Naive thymus-derived CD8-positive, alpha-beta T cell (primary cell): ENCODE measurements around the gene NSFL1C. TPM values are rescaled to one million over a fixed set of nuclear protein-coding genes. Genes with fewer than 3 reads are reported as not detected.
A peak's percentile ranks its signal among the peaks of the same experiment; 100 is the strongest.
"Not testable (repeated sequence)": the region's sequence is repeated elsewhere in the genome, so short reads cannot be mapped to it uniquely, and the experiment has no call there.

Source experiments
- ATAC-seq, 2 donors: fragments of 150-1000 bp; cut with Tn5 transposase in 1 of 2; sonication (Bioruptor Pico), chemical (Tn5 transposase) in 1 of 2; 1 replicate in 1 of 2; 2 replicates in 1 of 2; pipeline ENCODE4 v1.10.0; 2021; ENCODE audit warnings: mild to moderate bottlenecking in 2 of 2, moderate library complexity in 2 of 2
- POLR2A ChIA-PET: fragments of 350-600 bp; sonication (Branson Sonifier 250); formaldehyde crosslinking; loops from one replicate; lab custom pipeline; 2021; ENCODE audit warnings: antibody characterized with exemption; lab: Charles Lee
- DNase-seq, 10 donors: peaks; one replicate each; pipeline versions ENCODE4 v3.0.0 to v3.0.0-alpha.2; 2020 to 2022
- H3K27ac Mint-ChIP-seq, 10 donors: one replicate each; pipeline ENCODE4 v1.8.0; 2020 to 2022; ENCODE audit warnings: mild to moderate bottlenecking in 10 of 10, mixed read lengths in 10 of 10, moderate library complexity in 4 of 10, inconsistent platforms in 1 of 10
- H3K27me3 Mint-ChIP-seq, 5 donors: one replicate each; pipeline ENCODE4 v1.8.0; 2021 to 2022; ENCODE audit warnings: mixed read lengths in 5 of 5
- H3K36me3 Mint-ChIP-seq, 3 donors: one replicate each; pipeline ENCODE4 v1.8.0; 2020 to 2022; ENCODE audit warnings: mixed read lengths in 3 of 3, mild to moderate bottlenecking in 2 of 3, inconsistent platforms in 1 of 3
- H3K4me1 Mint-ChIP-seq, 4 donors: one replicate each; pipeline ENCODE4 v1.8.0; 2021 to 2022; ENCODE audit warnings: mixed read lengths in 4 of 4
- H3K4me3 Mint-ChIP-seq, 10 donors: one replicate each; pipeline ENCODE4 v1.8.0; 2020 to 2022; ENCODE audit warnings: mild to moderate bottlenecking in 10 of 10, mixed read lengths in 10 of 10, moderate library complexity in 6 of 10, inconsistent platforms in 1 of 10
- H3K9me3 Mint-ChIP-seq, 9 donors: one replicate each; pipeline ENCODE4 v1.8.0; 2020 to 2022; ENCODE audit warnings: mixed read lengths in 9 of 9, mild to moderate bottlenecking in 3 of 9, inconsistent platforms in 1 of 9, moderate library complexity in 1 of 9
- polyA plus RNA-seq, 3 donors: library from polyadenylated mRNA; unstranded; fragments of 300-500 nt; fragmentation: Illumina TruSeq; gene quantifications; one replicate each; pipeline ENCODE4 v1.2.3, GENCODE V29; 2021
- total RNA-seq, 8 experiments: library from RNA in 2 of 8; stranded (reverse) in 2 of 8; gene quantifications; one replicate each; pipeline ENCODE4 v1.2.3 and lab custom pipeline; 2021 to 2026

NSFL1C gene
- total RNA-seq (10 to 100 TPM; 70.3 to 72.6 TPM), polyA plus RNA-seq (10 to 100 TPM; 68.1 to 82.8 (median 77.0) TPM), total RNA-seq (lab: John Stamatoyannopoulos, UW) (42.8 to 70.8 (median 49.7) reads per million in 6 experiments)

DNA sequence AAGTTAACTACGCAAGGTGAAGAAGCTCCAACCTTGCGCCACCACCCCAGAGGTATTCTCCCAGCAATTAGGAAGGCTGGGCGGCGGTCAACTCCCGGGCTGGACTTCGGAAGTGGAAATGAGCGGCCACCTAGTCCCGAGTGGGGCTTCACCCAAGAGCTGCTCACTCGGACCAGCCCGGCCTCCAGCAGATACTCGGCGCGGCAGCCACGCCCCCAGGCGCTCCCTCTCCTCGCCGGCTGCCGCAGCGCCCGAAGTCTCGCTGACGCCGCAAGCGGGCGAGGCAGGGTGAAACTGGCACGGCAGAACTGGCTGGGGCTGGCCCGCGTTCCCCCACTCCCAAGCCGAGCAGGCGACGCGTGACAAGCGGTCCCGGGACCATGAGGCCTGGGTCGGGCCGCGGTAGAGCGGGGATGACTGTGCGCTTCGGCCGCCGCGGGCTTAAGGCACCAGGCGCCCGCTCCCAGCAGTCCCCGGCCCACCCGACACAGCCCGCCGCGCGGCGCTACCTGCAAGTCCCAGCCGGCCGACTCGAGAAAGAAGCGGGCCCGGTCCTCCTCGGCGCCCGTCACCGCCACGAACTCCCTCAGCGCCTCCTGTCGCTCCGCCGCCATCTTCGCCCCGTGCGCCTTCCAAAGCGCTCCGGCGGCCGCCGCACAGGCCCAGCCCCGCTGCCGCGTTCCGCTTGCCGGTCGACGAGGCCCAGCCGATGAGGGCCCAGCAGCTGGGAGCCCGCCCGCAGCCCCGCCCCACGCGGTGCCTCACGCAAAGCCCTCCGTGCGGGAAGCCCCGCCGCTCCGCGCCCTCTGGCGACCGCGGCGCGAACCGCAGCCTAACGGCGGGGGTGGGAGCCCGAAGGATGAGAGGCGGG is at the start of gene NSFL1C:
TSS of gene NSFL1C (minus strand) at position 639 of the 871 bp plus-strand sequence. CDS start at position 614, 25 bp downstream.
- DNase-seq (peak; percentile 94 to 99 (median 98)), ATAC-seq (peak; percentile 94 to 96)
- POLR2A ChIA-PET, result interaction anchor here (0.8 to 1.9 kb wide), 10 partner anchors 16 to 1004 kb away, joined by 3 to 9 read pairs (median 4); partner anchors contain the start of genes FKBP1A, PSMF1 and SNRPB
- peak within 1 kb of the TSS; percentile 26 to 93 (median 86) for H3K27ac Mint-ChIP-seq
- no peaks in the 10 kb centered on the region for H3K9me3 Mint-ChIP-seq
- H3K27me3 Mint-ChIP-seq, result peaks cover 0 to 31% (median 7%) of the 10 kb centered on the region in 5 donors
- peaks cover 0 to 25% (median 3%) of the 10 kb centered on the region in 3 donors for H3K36me3 Mint-ChIP-seq
- H3K4me1 Mint-ChIP-seq, result peaks cover 21 to 55% (median 49%) of the 10 kb centered on the region in 4 donors
- peak within 1 kb of the TSS; percentile 77 to 90 (median 86) for H3K4me3 Mint-ChIP-seq

DNA sequence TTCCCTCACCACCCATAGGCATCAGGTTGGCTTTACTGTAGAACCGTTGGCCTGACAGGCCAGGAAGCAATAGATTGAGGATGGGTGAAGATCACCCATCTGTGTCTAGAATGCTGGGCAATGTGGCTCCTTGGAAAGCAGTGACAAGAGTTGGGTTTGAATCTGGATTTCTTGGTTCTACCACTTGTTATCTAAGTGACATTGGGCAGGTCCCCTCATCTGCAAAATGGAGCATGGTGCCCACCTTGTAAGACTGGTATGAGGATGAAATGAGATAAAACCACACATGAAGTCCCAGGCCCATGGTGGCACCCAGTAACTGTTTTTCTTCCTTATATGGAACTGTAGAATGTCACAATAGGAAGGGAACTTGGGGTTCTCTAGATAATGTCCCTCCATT is 47.2 kb upstream of the NSFL1C start:
- Mint-ChIP-seq H3K36me3 (peaks cover 0 to 12% (median 7%) of the 10 kb centered on the region in 3 donors), H3K27ac (no peak overlapping the region), H3K27me3 (peaks cover 0 to 7% (median 0%) of the 10 kb centered on the region in 5 donors), H3K9me3 (peaks cover 0 to 13% (median 0%) of the 10 kb centered on the region in 9 donors), H3K4me3 (no peak overlapping the region), H3K4me1 (peaks cover 0 to 5% (median under 1%) of the 10 kb centered on the region in 4 donors)
- POLR2A ChIA-PET, result no interaction called here
- ATAC-seq (no peak), DNase-seq (no peak)

DNA sequence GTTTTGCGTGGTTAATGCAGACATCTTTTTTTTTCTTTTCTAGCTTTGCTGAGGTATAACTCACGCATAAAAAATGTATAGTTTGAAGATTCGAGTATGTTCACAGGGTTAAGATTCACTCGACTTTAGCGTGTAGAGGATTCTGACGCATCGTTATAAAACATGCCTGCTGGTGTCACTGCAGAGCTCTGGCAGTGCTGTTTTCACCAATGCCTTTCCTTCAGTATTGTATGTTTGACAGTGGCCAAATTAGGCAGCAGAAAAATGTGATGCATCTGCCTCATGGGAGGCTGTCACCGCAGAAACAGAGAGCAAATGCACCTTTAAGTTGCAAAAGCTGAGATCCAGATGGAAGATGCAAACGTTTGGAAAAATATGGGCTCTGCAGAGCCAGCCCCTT is 42.6 kb upstream of the NSFL1C start:
- Mint-ChIP-seq H3K4me3 (no peak overlapping the region), H3K9me3 (peaks cover 0 to 11% (median 0%) of the 10 kb centered on the region in 9 donors), H3K27ac (no peak overlapping the region), H3K36me3 (peaks cover 0 to 10% (median 7%) of the 10 kb centered on the region in 3 donors), H3K4me1 (peaks cover 0 to 5% (median under 1%) of the 10 kb centered on the region in 4 donors), H3K27me3 (peaks cover 0 to 11% (median 9%) of the 10 kb centered on the region in 5 donors)
- peak; percentile 1 to 68 (median 25) for DNase-seq
- POLR2A ChIA-PET, result interaction anchor here (2.6 kb wide), 1 partner anchor 224 kb away, joined by 8 read pairs; no protein-coding TSS in a partner anchor
- peak; percentile 70 to 90 for ATAC-seq

DNA sequence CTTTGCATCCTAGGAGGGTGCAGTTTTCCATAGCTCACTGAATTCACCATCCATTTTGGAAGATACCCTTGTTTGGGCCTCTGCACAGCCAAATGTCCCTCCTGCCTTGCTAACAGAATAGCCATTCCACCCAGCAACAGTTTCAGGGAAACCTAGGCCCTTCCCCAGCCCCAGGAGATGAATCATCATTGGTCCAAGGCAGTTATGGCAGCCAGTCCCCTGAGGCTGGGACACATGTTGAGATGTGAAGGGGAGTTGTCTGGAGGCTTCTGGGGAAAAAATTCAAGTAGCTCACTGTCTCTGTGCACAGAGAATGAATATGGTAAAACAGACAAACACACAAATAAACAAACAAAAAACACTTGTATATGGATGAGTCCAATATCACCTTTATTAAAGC is 41.9 kb upstream of the NSFL1C start:
- POLR2A ChIA-PET, result no interaction called here
- Mint-ChIP-seq H3K4me1 (peaks cover 2 to 7% (median 2%) of the 10 kb centered on the region in 4 donors), H3K4me3 (no peak overlapping the region), H3K27me3 (peaks cover 0 to 15% (median 8%) of the 10 kb centered on the region in 5 donors), H3K27ac (no peak overlapping the region), H3K36me3 (peaks cover 0 to 9% (median 7%) of the 10 kb centered on the region in 3 donors), H3K9me3 (peaks cover 0 to 8% (median 0%) of the 10 kb centered on the region in 9 donors)
- DNase-seq, result no peak
- ATAC-seq, result no peak

DNA sequence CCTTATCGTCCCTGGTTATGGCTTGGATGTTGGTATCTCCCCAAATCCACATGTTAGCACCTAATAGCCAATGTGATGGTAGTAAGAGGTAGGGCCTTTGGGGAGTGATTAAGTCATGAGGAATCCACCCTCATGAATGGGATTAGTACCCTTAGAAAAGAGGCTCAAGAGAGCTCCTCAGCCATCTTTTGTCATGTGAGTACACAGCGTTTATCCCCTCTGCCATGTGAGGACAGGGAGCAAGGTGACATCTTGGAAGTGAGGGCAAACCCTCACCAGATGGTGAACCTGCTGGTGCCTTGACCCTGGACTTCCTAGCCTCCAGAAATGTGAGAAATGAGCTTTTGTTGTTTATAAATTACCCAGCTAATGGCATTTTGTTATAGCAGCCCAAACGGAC is 40.6 kb upstream of the NSFL1C start:
- POLR2A ChIA-PET, result no interaction called here
- peaks cover 3 to 9% (median 5%) of the 10 kb centered on the region in 4 donors for H3K4me1 Mint-ChIP-seq
- H3K27me3 Mint-ChIP-seq, result peaks cover 1 to 24% (median 11%) of the 10 kb centered on the region in 5 donors
- H3K27ac Mint-ChIP-seq, result no peak overlapping the region
- no peak for ATAC-seq
- H3K36me3 Mint-ChIP-seq, result peaks cover 0 to 9% (median 5%) of the 10 kb centered on the region in 3 donors
- no peak overlapping the region for H3K4me3 Mint-ChIP-seq
- no peak for DNase-seq
- H3K9me3 Mint-ChIP-seq, result peaks cover 0 to 6% (median 0%) of the 10 kb centered on the region in 9 donors

DNA sequence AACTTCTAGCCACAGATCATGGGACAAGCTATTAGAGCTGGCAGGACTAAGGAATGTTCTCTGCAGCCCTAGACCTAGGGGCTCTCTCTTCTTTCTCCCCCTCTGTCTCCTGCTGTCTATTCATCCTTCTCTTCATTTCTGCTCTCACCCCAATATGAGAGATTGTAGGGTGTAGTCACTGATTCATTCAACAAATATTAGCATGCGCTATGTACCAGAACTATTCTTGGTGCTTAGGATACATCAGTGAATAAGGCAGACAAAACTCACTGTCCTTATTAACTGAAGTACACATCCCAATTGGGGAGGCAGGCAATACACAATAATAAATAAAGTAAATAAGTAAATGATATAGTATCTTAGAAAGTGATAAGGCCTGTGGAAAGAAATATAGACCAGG is 39.2 kb upstream of the NSFL1C start:
- H3K27me3 Mint-ChIP-seq, result peaks cover 2 to 26% (median 20%) of the 10 kb centered on the region in 5 donors
- H3K4me1 Mint-ChIP-seq, result peaks cover 2 to 9% (median 5%) of the 10 kb centered on the region in 4 donors
- H3K4me3 Mint-ChIP-seq, result no peak overlapping the region
- ATAC-seq (no peak), DNase-seq (no peak)
- H3K9me3 Mint-ChIP-seq, result peaks cover 0 to 6% (median 0%) of the 10 kb centered on the region in 9 donors
- peak overlapping the region in 1 of 10 donors; percentile 17 for H3K27ac Mint-ChIP-seq
- peaks cover 0 to 11% (median 6%) of the 10 kb centered on the region in 3 donors for H3K36me3 Mint-ChIP-seq
- POLR2A ChIA-PET, result no interaction called here

DNA sequence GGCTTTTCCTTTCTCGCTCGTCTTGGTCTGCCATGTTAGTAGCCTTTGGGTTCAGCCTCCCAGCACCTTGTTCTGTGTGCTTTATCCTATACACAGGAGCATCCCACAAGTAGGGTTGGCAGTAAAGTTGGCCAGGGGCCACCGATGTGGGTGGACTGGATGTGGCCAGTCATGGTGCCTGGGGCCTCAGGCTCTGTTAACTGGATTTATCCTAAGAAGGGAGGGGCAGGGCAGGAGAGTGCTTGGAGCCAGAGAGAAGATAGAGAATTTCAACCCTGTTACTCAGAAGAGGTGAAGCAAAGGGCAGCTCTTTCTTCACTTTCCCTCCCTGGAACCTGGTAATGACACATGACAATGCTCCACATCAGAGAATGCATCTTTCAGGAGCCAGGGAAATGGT is 38.7 kb upstream of the NSFL1C start:
- Mint-ChIP-seq H3K27ac (peak overlapping the region in 1 of 10 donors; percentile 17), H3K4me1 (peaks cover 3 to 9% (median 5%) of the 10 kb centered on the region in 4 donors), H3K36me3 (peaks cover 0 to 11% (median 6%) of the 10 kb centered on the region in 3 donors), H3K27me3 (peaks cover 7 to 31% (median 24%) of the 10 kb centered on the region in 5 donors), H3K4me3 (no peak overlapping the region), H3K9me3 (peaks cover 0 to 6% (median 0%) of the 10 kb centered on the region in 9 donors)
- POLR2A ChIA-PET, result no interaction called here
- ATAC-seq, result no peak
- no peak for DNase-seq

DNA sequence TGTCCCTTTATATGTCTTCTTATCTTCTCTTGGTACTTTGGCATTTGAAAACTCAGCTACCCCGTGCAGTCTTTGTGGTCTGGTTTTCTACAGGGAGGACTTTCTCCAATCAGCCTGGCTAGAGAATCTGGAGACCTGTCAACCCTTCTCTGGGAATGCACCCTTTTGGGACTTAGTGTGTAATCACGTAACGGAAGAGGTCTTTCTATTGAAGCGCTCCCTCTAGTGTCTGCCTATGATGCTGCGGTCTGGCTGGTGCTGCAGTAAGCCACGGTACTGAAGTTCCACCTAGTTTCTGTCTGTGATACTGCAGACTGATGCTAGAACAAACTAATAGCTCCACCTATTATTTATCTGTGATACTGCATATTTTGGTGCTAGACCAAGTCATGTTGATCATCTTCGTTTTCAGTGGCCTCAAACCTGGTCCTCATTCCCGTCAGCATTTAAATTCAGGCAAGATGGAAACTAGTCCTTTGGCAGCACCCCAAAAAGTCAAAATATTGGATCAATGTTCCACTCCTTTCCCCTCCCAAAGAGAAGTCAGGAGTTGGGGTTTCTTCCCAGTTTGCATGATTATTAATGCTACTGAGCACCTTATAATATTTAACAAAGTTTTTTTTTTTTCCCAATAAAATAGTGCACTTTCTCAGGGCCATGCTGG is 37.0 kb upstream of the NSFL1C start:
- peaks cover 0 to 6% (median 0%) of the 10 kb centered on the region in 9 donors for H3K9me3 Mint-ChIP-seq
- DNase-seq, result peak; percentile 37 to 86 (median 72)
- H3K4me3 Mint-ChIP-seq, result peak overlapping the region in 1 of 10 donors; percentile 2
- peak; percentile 100 for ATAC-seq
- peak overlapping the region in 3 of 10 donors; percentile 47 to 74 (median 68) for H3K27ac Mint-ChIP-seq
- H3K4me1 Mint-ChIP-seq, result peaks cover 4 to 5% (median 4%) of the 10 kb centered on the region in 4 donors
- H3K36me3 Mint-ChIP-seq, result peaks cover 0 to 11% (median 8%) of the 10 kb centered on the region in 3 donors
- POLR2A ChIA-PET, result interaction anchor here (0.6 to 1.7 kb wide), 3 partner anchors 37 to 171 kb away, joined by 3 to 6 read pairs (median 6); partner anchors contain the start of gene NSFL1C
- peaks cover 17 to 46% (median 32%) of the 10 kb centered on the region in 5 donors for H3K27me3 Mint-ChIP-seq

DNA sequence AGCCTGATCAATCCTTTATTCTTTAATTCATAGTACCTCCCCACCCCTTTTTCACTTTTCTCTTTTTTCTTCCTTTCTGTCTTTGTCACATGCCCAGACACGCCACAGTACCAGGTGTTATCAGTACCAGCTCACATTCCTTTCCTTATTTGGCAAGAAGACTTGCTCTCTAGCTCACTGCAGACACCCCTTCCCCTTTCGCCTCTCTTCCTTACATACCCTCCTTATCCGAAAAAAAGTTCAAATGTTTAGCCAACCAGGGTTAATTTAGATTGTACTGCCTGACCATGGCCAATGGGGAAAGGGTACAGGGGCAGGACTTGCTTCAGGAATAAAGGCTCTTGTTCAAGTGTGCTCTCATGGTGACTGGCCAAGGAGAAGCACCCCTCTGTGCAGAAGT is 33.8 kb upstream of the NSFL1C start:
- Mint-ChIP-seq H3K4me1 (peaks cover 4 to 5% (median 4%) of the 10 kb centered on the region in 4 donors), H3K27me3 (peaks cover 22 to 63% (median 39%) of the 10 kb centered on the region in 5 donors), H3K4me3 (no peak overlapping the region), H3K27ac (no peak overlapping the region), H3K36me3 (peaks cover 0 to 17% (median 10%) of the 10 kb centered on the region in 3 donors), H3K9me3 (peaks cover 0 to 11% (median 3%) of the 10 kb centered on the region in 9 donors)
- POLR2A ChIA-PET, result no interaction called here
- ATAC-seq (no peak), DNase-seq (no peak)

DNA sequence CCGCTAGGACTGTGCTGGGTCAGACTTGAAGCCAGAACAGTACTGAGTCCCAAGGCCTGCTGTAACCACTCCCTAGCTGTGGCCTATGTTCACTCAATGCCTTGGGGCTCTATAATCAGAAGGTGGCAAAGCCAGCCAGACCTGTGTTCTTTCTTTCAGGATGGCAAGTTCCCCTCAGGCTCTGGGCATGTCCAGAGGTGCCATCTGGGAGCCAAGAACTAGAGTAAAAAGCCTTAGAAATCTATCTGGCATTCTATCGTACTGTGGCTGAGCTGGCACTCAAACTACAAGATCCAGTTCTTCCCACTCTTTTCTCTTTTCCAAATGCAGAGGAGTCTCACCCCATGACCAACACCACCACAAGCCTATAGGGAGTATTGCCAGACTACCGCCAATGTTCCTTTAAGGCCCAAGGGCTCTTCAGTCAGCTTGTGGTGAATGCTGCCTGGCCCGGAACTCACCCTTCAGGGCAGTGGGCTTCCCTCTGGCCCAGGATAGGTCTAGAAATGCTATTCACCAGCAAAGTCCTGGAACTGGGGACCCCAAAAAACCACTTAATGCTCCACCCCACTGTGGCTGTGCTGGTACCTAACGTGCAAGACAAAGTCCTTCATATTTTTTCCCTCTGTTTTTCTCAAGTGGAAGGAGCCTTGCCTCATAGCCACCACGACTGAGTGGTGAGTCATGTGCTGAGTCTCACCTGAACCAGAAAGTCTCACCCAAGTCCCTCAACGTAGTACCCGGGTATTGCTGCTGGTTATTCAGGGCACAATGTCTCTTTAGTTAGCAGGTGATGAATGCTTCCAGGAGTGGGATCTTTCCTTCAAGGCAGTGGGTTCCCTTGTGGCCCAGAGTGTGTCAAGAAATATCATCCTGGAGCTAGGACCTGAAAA is 33.1 kb upstream of the NSFL1C start:
- ATAC-seq (no peak), DNase-seq (no peak)
- Mint-ChIP-seq H3K9me3 (peaks cover 0 to 11% (median 3%) of the 10 kb centered on the region in 9 donors), H3K4me3 (no peak overlapping the region), H3K27me3 (peaks cover 22 to 61% (median 42%) of the 10 kb centered on the region in 5 donors), H3K36me3 (peaks cover 0 to 17% (median 10%) of the 10 kb centered on the region in 3 donors), H3K27ac (no peak overlapping the region), H3K4me1 (peaks cover 4 to 10% (median 5%) of the 10 kb centered on the region in 4 donors)
- POLR2A ChIA-PET, result no interaction called here

DNA sequence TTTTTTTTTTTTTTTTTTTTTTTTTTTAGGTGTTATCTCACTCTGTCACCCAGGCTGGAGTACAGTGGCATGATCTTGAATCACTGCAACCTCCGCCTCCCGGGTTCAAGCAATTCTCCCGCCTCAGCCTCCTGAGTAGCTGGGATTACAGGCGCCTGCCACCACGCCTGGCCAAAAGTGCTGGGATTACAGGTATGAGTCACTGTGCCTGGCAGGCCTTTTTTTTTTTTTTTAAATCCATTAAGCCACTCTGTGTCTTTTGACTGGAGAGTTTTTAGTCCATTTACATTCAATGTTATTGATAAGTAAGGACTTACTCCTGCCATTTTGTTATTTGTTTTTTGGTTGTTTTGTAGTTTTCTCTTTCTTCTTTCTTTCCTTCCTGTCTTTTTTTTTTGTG is 30.7 kb upstream of the NSFL1C start:
- H3K27ac Mint-ChIP-seq, H3K36me3 Mint-ChIP-seq, H3K9me3 Mint-ChIP-seq, POLR2A ChIA-PET, H3K4me3 Mint-ChIP-seq, ATAC-seq, DNase-seq: not testable (repeated sequence)
- peaks cover 0 to 25% (median 8%) of the 10 kb centered on the region in 4 donors for H3K4me1 Mint-ChIP-seq
- peaks cover 19 to 56% (median 37%) of the 10 kb centered on the region in 5 donors for H3K27me3 Mint-ChIP-seq
